T-helper 1 cell treated with Interleukin-12 subunit alpha and Interleukin-12 subunit beta and Interleukin-4 antibody, amounts not matched to agents 30 μg/mL and 1 μg/mL, for 36 hours (primary cell): Measurements from ENCODE around the gene VOPP1.

ENCODE experiments used
- H3K27ac Mint-ChIP-seq: one replicate; pipeline ENCODE4 v1.8.0; 2021; ENCODE audit warnings: mild to moderate bottlenecking, mixed read lengths
- H3K27me3 Mint-ChIP-seq: one replicate; pipeline ENCODE4 v1.8.0; 2021; ENCODE audit warnings: low read depth, mixed read lengths
- H3K36me3 Mint-ChIP-seq: one replicate; pipeline ENCODE4 v1.8.0; 2021; ENCODE audit warnings: low read depth, mixed read lengths
- H3K4me1 Mint-ChIP-seq: one replicate; pipeline ENCODE4 v1.8.0; 2021; ENCODE audit warnings: low read depth, mixed read lengths
- H3K4me3 Mint-ChIP-seq: one replicate; pipeline ENCODE4 v1.8.0; 2021; ENCODE audit warnings: mild to moderate bottlenecking, moderate library complexity, mixed read lengths
- H3K9me3 Mint-ChIP-seq: one replicate; pipeline ENCODE4 v1.8.0; 2021; ENCODE audit warnings: mixed read lengths

The VOPP1 gene

GRCh38 chr7:55464422-55464821 is 107.9 kb downstream of the VOPP1 start:
- H3K27me3 Mint-ChIP-seq, result no peaks in the 10 kb centered on the region
- peaks cover 44% of the 10 kb centered on the region for H3K4me1 Mint-ChIP-seq
- H3K27ac Mint-ChIP-seq, result no peak overlapping the region
- no peak overlapping the region for H3K4me3 Mint-ChIP-seq
- peaks cover 38% of the 10 kb centered on the region for H3K9me3 Mint-ChIP-seq
- H3K36me3 Mint-ChIP-seq, result peaks cover 74% of the 10 kb centered on the region

GRCh38 chr7:55463686-55464262 is 108.5 kb downstream of the VOPP1 start:
- Mint-ChIP-seq H3K9me3 (peaks cover 45% of the 10 kb centered on the region), H3K4me3 (no peak overlapping the region), H3K36me3 (peaks cover 80% of the 10 kb centered on the region), H3K27me3 (no peaks in the 10 kb centered on the region), H3K27ac (no peak overlapping the region), H3K4me1 (peaks cover 41% of the 10 kb centered on the region)

GRCh38 chr7:55458351-55458750 is 114.0 kb downstream of the VOPP1 start:
- H3K4me1 Mint-ChIP-seq, result peaks cover 34% of the 10 kb centered on the region
- H3K27ac Mint-ChIP-seq, result no peak overlapping the region
- no peaks in the 10 kb centered on the region for H3K27me3 Mint-ChIP-seq
- H3K9me3 Mint-ChIP-seq, result peaks cover 65% of the 10 kb centered on the region
- H3K4me3 Mint-ChIP-seq, result no peak overlapping the region
- H3K36me3 Mint-ChIP-seq, result peaks cover 70% of the 10 kb centered on the region

- no peak overlapping the region for H3K27ac Mint-ChIP-seq
- H3K27me3 Mint-ChIP-seq, result no peaks in the 10 kb centered on the region
- peaks cover 68% of the 10 kb centered on the region for H3K36me3 Mint-ChIP-seq
- peaks cover 36% of the 10 kb centered on the region for H3K4me1 Mint-ChIP-seq
- H3K9me3 Mint-ChIP-seq, result peaks cover 62% of the 10 kb centered on the region
- no peak overlapping the region for H3K4me3 Mint-ChIP-seq
Measured at GRCh38 chr7:55457801-55458200, 114.5 kb downstream of the VOPP1 start.

- H3K4me1 Mint-ChIP-seq, result peaks cover 35% of the 10 kb centered on the region
- peaks cover 28% of the 10 kb centered on the region for H3K9me3 Mint-ChIP-seq
- peaks cover 55% of the 10 kb centered on the region for H3K36me3 Mint-ChIP-seq
- no peak overlapping the region for H3K27ac Mint-ChIP-seq
- no peaks in the 10 kb centered on the region for H3K27me3 Mint-ChIP-seq
- H3K4me3 Mint-ChIP-seq, result no peak overlapping the region
Measured at GRCh38 chr7:55452971-55453370, 119.3 kb downstream of the VOPP1 start.

- Mint-ChIP-seq H3K4me1 (peaks cover 32% of the 10 kb centered on the region), H3K9me3 (peaks cover 4% of the 10 kb centered on the region), H3K27me3 (no peaks in the 10 kb centered on the region), H3K4me3 (no peak overlapping the region), H3K27ac (no peak overlapping the region), H3K36me3 (peaks cover 49% of the 10 kb centered on the region)
Measured at GRCh38 chr7:55449992-55450535, 122.2 kb downstream of the VOPP1 start.

GRCh38 chr7:55449205-55449991 is 122.9 kb downstream of the VOPP1 start:
- H3K27me3 Mint-ChIP-seq, result no peaks in the 10 kb centered on the region
- H3K9me3 Mint-ChIP-seq, result no peaks in the 10 kb centered on the region
- peaks cover 27% of the 10 kb centered on the region for H3K4me1 Mint-ChIP-seq
- H3K36me3 Mint-ChIP-seq, result peaks cover 44% of the 10 kb centered on the region
- no peak overlapping the region for H3K27ac Mint-ChIP-seq
- no peak overlapping the region for H3K4me3 Mint-ChIP-seq

GRCh38 chr7:55448526-55448925 is 123.8 kb downstream of the VOPP1 start:
- Mint-ChIP-seq H3K27me3 (no peaks in the 10 kb centered on the region), H3K27ac (no peak overlapping the region), H3K36me3 (peaks cover 41% of the 10 kb centered on the region), H3K4me3 (no peak overlapping the region), H3K9me3 (no peaks in the 10 kb centered on the region), H3K4me1 (peaks cover 25% of the 10 kb centered on the region)

- H3K9me3 Mint-ChIP-seq, result no peaks in the 10 kb centered on the region
- H3K36me3 Mint-ChIP-seq, result peaks cover 24% of the 10 kb centered on the region
- H3K27me3 Mint-ChIP-seq, result no peaks in the 10 kb centered on the region
- no peak overlapping the region for H3K27ac Mint-ChIP-seq
- peaks cover 16% of the 10 kb centered on the region for H3K4me1 Mint-ChIP-seq
- H3K4me3 Mint-ChIP-seq, result no peak overlapping the region
Measured at GRCh38 chr7:55444786-55445185, 127.5 kb downstream of the VOPP1 start.

GRCh38 chr7:55441774-55442522 is 130.4 kb downstream of the VOPP1 start:
- Mint-ChIP-seq H3K4me3 (no peak overlapping the region), H3K9me3 (no peaks in the 10 kb centered on the region), H3K27ac (no peak overlapping the region), H3K27me3 (no peaks in the 10 kb centered on the region), H3K36me3 (peaks cover 18% of the 10 kb centered on the region), H3K4me1 (peaks cover 34% of the 10 kb centered on the region)

GRCh38 chr7:55441002-55441401 is 131.3 kb downstream of the VOPP1 start:
- Mint-ChIP-seq H3K27ac (no peak overlapping the region), H3K4me3 (no peak overlapping the region), H3K36me3 (peaks cover 10% of the 10 kb centered on the region), H3K27me3 (no peaks in the 10 kb centered on the region), H3K4me1 (peaks cover 35% of the 10 kb centered on the region), H3K9me3 (no peaks in the 10 kb centered on the region)

- Mint-ChIP-seq H3K36me3 (peaks cover 7% of the 10 kb centered on the region), H3K9me3 (no peaks in the 10 kb centered on the region), H3K4me1 (peaks cover 34% of the 10 kb centered on the region), H3K27ac (peak overlapping the region; percentile 9), H3K4me3 (no peak overlapping the region), H3K27me3 (no peaks in the 10 kb centered on the region)
Measured at GRCh38 chr7:55440040-55440690, 132.1 kb downstream of the VOPP1 start.

- Mint-ChIP-seq H3K4me1 (peaks cover 31% of the 10 kb centered on the region), H3K9me3 (no peaks in the 10 kb centered on the region), H3K27me3 (no peaks in the 10 kb centered on the region), H3K36me3 (peaks cover 4% of the 10 kb centered on the region), H3K4me3 (no peak overlapping the region), H3K27ac (no peak overlapping the region)
Measured at GRCh38 chr7:55439627-55440026, 132.7 kb downstream of the VOPP1 start.

GRCh38 chr7:55438757-55439525 is 133.4 kb downstream of the VOPP1 start:
- no peaks in the 10 kb centered on the region for H3K9me3 Mint-ChIP-seq
- H3K4me3 Mint-ChIP-seq, result peak overlapping the region; percentile 3
- H3K36me3 Mint-ChIP-seq, result peaks cover 4% of the 10 kb centered on the region
- H3K27me3 Mint-ChIP-seq, result no peaks in the 10 kb centered on the region
- peaks cover 31% of the 10 kb centered on the region for H3K4me1 Mint-ChIP-seq
- H3K27ac Mint-ChIP-seq, result peak overlapping the region; percentile 1
